Thoracic aorta (tissue), 2 donors: ENCODE results near the gene RUNX2. TPM values are rescaled to one million over a fixed set of nuclear protein-coding genes. Genes with fewer than 3 reads are reported as not detected.

Experiments used
- ATAC-seq: fragments of 150-250 bp; one replicate; pipeline ENCODE4 v1.8.0; 2017; ENCODE audit warnings: low read depth; ENCODE audit not compliant: insufficient number of reproducible peaks, low FRiP score
- DNase-seq: peaks from one replicate; pipeline ENCODE4 v3.0.0-alpha.2; 2020; ENCODE audit warnings: low spot score
- H3K27ac ChIP-seq, 2 donors: fragments of 200-600 bp; sonication (generic); 1 replicate in 1 of 2; 2 replicates in 1 of 2; pipeline ENCODE4 v1.5.1; 2016; ENCODE audit warnings: mild to moderate bottlenecking in 2 of 2, moderate library complexity in 2 of 2
- H3K27me3 ChIP-seq: fragments of 200-600 bp; sonication (generic); replicated peaks from 2 replicates; pipeline ENCODE4 v1.6.0; 2016; ENCODE audit warnings: mild to moderate bottlenecking; ENCODE audit not compliant: insufficient read depth
- H3K36me3 ChIP-seq: fragments of 200-600 bp; sonication (generic); one replicate; pipeline ENCODE4 v1.5.1; 2016
- H3K4me1 ChIP-seq, 2 donors: fragments of 200-600 bp; sonication (generic); 1 replicate in 1 of 2; 2 replicates in 1 of 2; pipeline versions ENCODE4 v1.5.1 to v1.6.0; 2016; ENCODE audit warnings: low read depth in 2 of 2, mild to moderate bottlenecking in 1 of 2; ENCODE audit not compliant: control insufficient read depth in 1 of 2
- H3K4me3 ChIP-seq: fragments of 200-600 bp; sonication (generic); 2 replicates; pipeline ENCODE4 v1.5.1; 2016; ENCODE audit warnings: mild to moderate bottlenecking
- H3K9me3 ChIP-seq: fragments of 200-600 bp; sonication (generic); 2 replicates; pipeline ENCODE4 v1.5.1; 2016
- total RNA-seq, 2 donors: library from RNA; depleted of rRNA; stranded (reverse); fragments of >200 nt; gene quantifications; one replicate each; pipeline versions ENCODE4 v1.1.0 to v1.2.3, GENCODE V29; 2016
- TF ChIP-seq, protein P1 (sequence below): fragments of 200-600 bp; sonication (generic); IDR thresholded peaks from one replicate; pipeline ENCODE4 v1.5.1; 2019; ENCODE audit warnings: antibody characterized with exemption

Gene RUNX2
- total RNA-seq, 2 donors from 2014 or later = 3.2 to 7.9 TPM

DNA sequence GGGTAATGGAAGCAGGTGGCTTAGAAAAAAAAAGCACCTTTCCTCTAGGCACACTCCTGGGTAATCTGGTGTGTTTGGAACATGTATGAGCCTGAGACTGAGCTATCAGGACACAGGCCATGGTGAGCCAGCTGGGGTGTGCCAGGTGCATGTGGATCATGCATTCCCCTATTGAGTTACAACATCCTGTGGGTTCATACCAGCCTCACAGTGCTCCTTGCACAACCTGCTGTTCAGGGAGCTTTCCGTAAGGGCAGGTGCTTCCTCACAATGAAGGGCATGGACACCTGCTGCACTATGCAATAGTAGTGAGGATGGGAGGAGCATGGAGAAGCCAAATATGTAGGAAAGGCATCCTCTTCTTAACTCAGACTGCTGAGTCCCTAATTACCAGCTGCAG is 246.8 kb downstream of the RUNX2 start:
- no peak for ATAC-seq
- Histone ChIP-seq H3K36me3 (no peaks in the 10 kb centered on the region), H3K4me3 (no peak overlapping the region), H3K27me3 (no peaks in the 10 kb centered on the region), H3K27ac (no peak overlapping the region), H3K4me1 (no peaks in the 10 kb centered on the region), H3K9me3 (no peaks in the 10 kb centered on the region)
- no peak for DNase-seq
- TF ChIP-seq, protein P1, sequence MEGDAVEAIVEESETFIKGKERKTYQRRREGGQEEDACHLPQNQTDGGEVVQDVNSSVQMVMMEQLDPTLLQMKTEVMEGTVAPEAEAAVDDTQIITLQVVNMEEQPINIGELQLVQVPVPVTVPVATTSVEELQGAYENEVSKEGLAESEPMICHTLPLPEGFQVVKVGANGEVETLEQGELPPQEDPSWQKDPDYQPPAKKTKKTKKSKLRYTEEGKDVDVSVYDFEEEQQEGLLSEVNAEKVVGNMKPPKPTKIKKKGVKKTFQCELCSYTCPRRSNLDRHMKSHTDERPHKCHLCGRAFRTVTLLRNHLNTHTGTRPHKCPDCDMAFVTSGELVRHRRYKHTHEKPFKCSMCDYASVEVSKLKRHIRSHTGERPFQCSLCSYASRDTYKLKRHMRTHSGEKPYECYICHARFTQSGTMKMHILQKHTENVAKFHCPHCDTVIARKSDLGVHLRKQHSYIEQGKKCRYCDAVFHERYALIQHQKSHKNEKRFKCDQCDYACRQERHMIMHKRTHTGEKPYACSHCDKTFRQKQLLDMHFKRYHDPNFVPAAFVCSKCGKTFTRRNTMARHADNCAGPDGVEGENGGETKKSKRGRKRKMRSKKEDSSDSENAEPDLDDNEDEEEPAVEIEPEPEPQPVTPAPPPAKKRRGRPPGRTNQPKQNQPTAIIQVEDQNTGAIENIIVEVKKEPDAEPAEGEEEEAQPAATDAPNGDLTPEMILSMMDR = no peak

DNA sequence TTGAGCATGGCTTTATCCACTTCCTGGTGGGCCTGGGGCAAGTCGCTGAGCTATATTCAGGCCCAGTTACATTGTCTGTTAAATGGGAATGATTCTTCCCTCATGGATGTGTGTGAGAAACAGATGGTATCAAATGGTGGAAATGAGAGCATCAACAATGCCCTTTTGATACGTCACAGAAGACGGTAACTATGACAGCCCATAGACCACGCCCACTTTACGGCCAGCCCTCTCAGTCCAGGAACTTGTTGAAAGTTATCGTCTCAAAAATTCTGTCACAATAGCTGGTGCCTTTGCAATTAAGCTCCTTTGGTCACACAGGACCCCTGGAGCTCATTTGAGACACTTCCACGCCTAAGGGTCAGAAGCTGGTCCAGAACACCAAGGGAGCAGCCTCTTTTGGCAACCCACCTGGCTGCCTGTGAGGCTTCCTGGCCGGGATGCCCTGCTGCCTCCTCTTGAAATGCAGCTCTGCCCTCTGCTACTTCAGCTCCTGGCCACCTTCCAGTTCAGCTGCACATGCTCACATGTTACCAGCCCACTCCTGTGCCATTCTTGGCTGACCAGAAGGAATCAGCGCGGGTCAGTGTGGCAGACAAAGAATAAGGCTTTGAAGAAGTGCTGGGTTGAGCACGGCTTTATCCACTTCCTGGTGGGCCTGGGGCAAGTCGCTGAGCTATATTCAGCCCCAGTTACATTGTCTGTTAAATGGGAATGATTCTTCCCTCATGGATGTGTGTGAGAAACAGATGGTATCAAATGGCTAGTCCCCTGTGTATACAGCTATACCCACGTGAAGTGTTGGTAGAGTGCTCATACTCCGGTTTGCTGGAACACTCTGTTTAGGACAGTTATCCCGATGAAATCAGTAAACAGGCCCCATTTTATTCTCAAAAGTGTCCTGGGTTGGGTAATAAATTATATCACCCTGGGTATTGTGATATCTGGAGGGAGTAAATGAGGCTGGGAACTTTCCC is 248.8 kb downstream of the RUNX2 start:
- H3K27ac ChIP-seq = no peak overlapping the region
- H3K4me3 ChIP-seq = no peak overlapping the region
- no peak for DNase-seq
- no peaks in the 10 kb centered on the region for H3K9me3 ChIP-seq
- H3K4me1 ChIP-seq = no peaks in the 10 kb centered on the region
- no peaks in the 10 kb centered on the region for H3K36me3 ChIP-seq
- H3K27me3 ChIP-seq = no peaks in the 10 kb centered on the region
- TF ChIP-seq, protein P1 = no peak
- ATAC-seq = no peak

DNA sequence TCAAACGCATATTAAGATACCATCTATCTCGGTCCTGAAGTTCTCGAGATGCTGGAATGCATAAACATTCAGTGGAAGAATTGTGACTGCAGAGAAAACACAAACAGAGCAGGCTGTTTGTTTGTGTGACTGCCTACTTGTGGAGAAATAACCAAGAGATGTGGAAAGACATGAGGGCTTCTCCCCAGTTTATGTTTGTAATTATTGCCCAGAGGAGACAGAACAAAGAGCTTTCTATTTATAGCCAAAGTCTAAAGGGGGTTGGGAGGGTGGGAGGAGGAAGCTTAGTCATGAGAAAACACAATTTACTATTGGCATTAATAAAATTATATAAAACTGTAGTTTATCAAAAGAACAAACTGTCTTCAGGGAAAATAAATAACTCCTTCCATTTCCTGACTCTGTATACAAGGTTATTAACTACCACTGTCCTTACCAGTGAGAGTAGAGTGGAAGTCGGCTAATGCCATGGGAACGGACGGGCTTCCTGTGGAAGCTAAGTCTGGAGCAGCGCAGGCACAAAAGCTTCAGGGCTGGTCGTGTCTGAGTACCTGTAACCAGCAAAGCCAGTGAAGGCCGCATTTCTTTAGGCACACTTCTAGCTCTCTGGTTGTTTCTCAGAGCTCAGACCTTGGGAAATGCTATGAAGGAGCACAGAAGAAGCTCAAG is 249.8 kb downstream of the RUNX2 start:
- no peak for ATAC-seq

DNA sequence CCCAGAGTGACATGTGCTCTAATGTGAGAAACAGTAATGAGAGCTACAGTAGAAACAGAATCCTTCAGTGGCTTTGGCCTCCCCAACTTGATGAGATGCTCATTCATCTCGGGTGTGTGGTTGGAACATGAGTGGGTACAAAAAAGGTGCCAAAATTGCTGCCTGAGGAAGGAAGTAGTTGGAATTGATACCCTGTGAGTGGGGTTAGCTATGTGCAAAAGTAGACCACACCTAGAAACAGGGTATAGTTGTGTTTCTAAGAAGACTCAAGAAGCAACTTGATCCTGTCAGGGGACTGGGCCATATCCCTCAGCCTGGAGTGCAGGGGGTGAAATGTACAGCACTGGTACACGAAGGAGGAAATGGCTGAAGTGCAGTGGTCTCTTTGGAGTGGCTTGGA is 256.0 kb downstream of the RUNX2 start:
- no peak overlapping the region for H3K27ac ChIP-seq
- H3K9me3 ChIP-seq = no peaks in the 10 kb centered on the region
- ATAC-seq = no peak
- no peaks in the 10 kb centered on the region for H3K4me1 ChIP-seq
- TF ChIP-seq, protein P1 = no peak
- DNase-seq = no peak
- no peaks in the 10 kb centered on the region for H3K27me3 ChIP-seq
- no peak overlapping the region for H3K4me3 ChIP-seq
- no peaks in the 10 kb centered on the region for H3K36me3 ChIP-seq

More for the DNA sequence above, 249.8 kb downstream of the RUNX2 start:
- TF ChIP-seq, protein P1 = no peak
- DNase-seq = no peak
- Histone ChIP-seq H3K27me3 (no peaks in the 10 kb centered on the region), H3K9me3 (no peaks in the 10 kb centered on the region), H3K4me3 (no peak overlapping the region), H3K27ac (no peak overlapping the region), H3K36me3 (no peaks in the 10 kb centered on the region), H3K4me1 (no peaks in the 10 kb centered on the region)
